ENCODE measurements around the gene GGT1.
A peak's percentile ranks its signal among the peaks of the same experiment; 100 is the strongest.
"Not testable (repeated sequence)": the region's sequence is repeated elsewhere in the genome, so short reads cannot be mapped to it uniquely, and the experiment has no call there.

Gene GGT1

DNA sequence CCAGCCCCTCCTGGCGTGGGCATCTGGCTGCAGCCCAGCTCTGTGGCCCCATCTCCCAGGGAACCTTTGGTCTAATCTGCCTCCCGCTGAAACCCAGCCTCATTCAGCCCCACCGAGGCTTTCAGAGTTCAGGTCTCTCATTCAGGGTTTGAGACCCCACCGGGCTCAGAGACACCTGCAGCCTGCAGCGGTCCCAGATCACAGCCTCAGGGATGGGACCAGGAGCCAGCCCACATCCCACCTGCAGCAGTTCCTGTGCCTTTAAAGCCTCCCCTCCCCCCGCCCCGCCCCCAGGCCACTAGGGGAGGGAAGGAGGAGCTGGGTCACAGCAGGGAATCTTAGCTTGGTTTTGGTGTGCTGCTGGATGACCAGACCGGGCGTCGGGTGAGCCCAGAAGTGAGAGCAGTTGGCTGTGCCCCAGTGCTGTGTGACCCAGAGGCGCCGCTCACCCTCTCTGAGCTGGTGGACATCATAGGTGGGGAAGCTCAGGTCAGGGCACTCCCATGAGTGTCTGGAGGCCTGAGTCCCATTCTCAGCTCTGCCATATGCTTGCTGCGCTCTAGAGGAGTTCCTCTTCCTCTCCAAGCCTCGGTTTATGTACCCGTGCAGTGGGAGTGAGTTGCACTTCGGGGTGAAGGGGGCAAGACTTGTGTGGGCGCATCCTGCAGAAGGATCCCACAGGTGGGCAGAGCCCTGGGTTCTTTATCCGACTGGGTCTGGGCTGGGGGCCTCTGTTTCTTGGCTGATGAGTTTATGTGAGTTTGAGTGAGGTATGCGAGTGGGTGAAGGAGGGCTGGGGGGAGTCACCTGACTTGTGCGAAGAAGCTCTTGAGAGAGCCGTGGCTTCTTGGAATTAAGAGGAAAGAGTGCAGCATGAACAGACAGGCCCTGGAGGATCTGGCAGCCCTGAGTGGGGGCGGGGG, at the start of gene GGT1:
Gene GGT1, plus strand, starts transcription at position 347 of the 923 bp plus-strand sequence. CDS start 7,889 bp downstream, outside the sequence.
- not testable (repeated sequence) for DNase-seq

DNA sequence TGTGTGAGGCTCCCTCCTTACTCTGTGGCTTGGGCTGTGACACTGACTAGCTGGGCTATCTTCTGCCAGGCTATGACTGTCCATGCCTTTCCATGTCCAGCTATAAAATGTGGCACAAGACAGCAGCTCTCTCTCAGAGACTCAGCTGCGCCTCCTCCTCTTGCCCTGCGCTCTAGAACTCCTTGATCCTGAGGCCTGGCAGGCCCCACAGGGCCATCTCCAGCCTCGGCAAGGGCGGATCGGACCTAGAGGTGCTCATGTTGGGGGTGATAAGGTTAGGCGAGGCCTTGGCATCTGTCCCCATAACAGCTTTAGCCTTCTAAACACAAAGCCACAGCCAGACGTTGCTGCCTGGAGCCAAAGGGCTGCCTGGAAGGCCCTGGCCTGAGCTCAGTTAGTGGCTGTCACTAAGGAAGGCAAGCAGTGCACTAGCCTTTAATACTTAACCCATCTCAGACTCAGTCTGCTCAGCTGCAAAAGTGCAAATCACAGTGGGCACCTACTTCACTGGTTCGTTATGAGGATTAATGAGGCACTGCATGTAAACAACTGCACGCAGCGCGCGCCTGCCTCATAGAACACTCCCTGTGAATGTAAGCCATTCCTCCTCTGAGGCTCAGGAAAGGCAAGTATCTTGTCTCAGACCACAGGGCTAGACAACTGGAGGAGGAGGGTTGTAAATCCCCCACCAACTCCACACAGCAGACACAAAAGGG, 49.2 kb upstream of the GGT1 start:
- DNase-seq, result peak; percentile 50

DNA sequence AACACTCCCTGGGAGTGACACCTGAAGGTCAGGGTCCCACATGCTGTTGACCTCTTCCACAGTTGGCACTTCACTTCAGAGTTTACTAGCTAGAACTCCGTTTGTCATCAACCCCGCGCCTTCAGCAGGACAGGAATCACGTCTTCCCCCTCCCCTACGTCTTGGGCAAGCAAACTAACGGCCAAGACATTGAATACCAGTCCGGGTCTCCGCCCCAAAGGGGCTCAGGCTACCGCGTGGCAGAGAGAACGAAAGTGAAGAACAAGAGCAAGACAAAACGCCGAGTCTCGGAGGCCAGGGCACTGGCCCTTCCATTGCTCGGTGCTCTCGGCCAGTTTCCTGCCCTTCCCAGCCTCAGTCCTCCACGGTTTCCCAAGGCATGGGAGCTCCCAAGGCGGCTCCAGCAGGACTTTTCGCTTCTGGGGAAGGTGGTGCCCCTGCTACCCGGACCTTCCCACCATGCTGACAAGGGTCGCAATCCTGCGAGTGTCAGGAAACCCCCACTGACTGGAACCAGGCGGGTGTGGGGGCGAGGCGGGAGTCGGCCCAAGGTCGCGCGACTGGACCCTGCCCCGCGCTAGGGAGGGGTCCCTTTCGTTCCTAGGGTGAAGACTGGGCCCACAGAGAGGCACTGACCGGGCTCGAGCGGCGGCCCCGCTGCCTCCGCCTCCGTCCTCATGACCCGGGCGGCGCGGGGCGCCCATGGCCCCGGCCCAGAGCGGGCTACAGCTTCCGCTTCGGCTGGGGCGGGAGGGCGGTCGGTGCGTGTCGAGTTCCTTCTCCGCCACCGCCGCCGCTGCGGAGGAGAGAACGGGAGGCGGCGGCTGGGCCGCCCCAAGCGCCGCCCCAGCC, 48.5 kb upstream of the GGT1 start, which contains the start of gene GUCD1:
Gene GUCD1, minus strand, starts transcription at position 826 of the 852 bp plus-strand sequence. Its CDS starts 147 bp downstream, at position 679.
- peak; percentile 45 for DNase-seq

DNA sequence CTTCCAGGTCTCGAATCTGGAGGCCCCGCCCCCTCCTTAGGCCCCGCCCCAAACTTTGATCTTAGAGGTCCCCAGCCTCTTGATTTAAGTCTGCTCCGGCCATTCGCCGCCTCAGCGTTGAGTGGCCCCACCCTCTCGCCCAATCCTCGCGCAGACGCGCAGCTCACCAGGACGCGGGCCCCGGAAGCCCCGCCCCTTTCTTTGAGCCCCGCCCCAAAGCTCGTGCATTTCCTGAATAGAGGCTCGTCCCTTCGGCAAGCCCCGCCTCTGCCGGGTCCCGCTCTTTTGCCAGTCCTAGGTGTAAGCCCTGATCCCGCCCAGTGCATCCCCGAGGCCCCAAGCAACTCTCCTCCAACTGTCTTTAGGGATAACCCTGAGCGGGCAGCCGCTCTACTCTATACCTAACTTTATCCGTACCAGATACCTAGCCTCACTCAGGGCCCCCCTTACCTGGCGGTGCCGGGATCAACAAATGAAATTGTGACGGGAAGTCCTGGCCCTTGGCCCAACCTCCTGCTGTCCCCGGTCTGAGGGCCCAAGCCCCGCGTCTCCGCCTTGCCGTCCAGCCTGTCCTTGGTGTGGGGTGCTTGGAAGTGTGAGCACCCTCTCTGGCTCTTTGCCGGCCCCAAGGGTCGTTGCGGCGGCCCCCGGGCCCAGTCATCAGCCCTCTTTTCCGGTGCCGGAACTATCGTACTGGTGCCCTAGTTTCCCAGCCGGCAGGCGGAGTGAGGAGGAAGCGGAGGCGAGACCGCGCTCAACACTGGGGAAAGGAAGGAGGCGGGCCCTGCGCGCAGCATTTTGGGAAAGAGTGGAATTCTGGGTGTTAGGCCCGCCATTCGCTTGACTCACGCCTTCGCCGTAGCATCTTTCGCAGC, 47.6 kb upstream of the GGT1 start, which contains the start of gene SNRPD3:
Gene SNRPD3, plus strand, starts transcription at position 835 of the 875 bp plus-strand sequence. CDS start 1,676 bp downstream, outside the sequence.
- DNase-seq, result peak; percentile 98

DNA sequence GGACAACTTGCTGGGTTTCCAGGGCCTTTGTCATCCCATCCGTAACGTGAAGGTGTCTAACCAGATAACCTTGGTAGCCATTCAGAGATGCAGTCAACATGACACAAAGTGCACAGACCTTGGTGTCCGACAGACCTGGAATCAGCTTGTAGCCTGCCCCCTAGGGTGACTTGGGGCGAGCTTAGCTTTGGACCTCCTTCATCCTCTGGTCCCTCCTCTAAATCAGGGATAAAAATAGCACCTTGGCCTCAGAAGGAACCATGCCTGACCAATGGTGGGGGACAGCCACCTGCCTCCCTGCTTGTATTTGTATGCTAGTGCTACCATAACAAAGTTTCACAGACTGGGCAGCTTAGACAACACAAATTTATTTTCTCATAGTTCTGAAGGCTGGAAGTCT, 43.5 kb upstream of the GGT1 start:
- DNase-seq, result no peak

DNA sequence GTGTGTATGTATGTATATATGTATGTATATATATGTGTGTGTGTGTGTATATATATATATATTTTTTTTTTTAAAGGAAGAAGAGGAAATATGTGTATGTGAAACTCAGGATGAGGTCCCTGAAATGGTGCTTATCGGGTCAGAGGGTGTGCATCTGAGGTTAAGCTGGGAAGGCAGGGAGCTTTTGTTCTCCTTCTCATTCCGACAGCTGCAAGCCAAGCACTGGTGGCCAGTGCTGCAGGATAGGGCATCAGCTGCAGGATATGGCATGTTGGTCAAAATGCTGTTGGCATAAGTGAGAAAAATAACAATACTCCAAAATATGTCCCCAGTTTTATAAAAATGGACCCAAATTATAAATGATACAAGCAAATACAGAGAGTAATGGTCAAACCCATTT, 39.7 kb upstream of the GGT1 start:
- DNase-seq, result no peak

DNA sequence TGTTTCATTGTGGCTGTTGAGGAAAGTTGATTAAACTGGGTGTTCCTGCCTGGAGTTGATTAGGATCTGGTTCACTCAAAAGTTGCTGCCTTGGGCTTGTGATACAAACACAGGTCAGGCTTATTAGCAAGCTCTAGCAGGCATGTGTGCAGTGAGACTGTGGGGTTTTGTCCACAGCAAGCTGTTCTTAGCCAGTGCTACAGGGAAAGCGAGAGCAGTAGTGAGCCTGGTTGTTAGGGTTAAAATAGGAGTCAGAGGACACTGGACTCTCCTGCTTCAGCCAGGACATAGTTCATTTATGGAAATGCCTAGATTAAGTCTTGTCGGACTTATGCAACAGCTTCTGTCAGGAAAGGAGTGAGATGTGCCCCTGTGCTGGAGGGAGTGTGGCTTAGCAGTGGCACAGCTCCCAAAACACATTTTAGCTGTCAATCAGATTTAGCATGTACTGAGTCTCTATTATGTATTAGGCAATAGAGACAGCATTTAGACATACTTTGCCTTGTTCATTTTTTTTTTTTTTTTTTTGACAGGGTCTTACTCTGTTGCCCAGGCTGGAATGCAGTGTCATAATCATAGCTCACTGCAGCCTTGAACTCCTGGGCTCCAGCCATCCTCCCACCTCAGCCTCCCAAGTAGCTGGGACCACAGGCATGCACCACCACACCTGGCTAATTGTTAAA, 38.5 kb upstream of the GGT1 start:
- no peak for DNase-seq

DNA sequence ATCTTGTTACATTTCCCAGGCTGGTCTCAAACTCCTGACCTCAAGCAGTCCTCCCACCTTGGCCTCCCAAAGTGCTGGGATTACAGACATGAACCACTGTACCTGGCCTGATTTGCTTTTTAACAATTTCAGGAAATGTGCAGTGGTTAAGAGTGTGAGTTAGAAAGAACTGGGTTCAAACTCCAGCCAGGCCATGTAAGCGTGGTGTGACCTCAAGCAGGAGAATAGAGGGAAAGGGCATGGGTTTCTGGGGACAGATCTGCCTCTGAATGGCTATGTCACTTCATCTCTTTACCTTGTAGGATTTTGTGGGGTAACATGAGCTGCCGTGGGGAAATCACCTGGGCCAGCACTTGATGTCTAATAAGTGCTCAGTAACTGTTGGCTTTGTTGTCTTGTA, 37.9 kb upstream of the GGT1 start:
- DNase-seq, result no peak

DNA sequence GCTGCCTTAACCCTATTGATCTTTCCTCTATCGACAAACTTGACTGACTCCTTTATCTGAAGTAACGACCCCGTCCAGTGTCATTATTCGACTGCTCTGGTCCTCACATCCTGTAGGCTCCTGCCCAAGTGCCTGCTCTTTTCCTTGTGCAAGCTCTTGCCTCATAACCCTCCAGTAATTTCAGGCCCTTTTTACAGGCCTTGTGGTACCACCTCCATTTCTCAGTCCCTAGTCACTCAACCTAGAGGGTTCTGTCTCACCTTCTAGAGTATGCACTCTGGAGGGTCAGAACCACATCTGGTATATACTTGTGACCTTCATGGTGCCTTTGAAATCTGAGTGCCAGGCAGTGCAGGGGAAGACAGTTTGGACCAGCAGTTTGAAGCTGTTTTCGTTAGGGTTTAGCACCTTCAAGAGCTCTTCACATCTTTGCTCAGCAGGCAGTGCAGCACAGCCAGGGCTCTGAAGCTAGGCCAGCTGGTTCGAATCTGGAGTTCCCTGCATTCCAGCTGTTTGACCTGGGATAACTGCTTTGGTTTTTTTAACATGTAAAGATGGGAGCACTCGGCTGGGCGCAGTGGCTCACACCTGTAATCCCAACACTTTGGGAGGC, 36.0 kb upstream of the GGT1 start:
- no peak for DNase-seq

DNA sequence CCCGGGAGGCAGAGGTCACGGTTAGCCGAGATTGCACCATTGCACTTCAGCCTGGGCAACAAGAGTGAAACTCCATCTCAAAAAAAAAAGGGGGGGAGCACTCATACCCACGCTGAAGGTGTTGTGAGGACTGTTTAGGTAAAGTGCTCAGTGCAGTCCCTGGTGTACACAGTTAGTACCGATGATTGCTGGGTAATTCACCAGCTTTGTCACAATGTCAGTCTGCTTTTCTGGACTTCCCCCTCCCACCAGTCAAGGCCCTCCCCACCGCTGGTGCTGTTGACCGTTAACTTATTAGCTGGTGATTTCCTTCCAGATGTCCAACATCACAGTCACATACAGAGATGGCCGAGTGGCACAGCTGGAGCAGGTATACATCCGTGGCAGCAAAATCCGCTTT, 35.3 kb upstream of the GGT1 start:
- no peak for DNase-seq

DNA sequence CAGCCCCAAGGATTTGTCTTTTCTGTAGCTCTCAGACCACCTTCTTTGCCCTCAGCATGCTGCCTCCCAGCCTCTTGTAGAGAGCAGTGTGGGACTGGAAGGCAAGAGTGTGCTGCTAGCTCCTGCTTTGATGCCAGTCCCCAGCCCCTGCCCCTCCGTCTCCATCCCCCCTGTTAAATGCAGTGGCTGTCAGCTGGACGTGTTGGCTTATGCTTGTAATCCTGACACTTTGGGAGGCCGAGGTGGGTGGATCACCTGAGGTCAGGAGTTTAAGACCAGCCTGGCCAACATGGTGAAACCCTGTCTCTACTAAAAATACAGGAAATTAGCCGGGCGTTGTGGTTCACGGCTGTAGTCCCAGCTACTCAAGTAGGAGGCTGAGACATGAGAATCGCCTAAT, 31.7 kb upstream of the GGT1 start:
- DNase-seq, result no peak

DNA sequence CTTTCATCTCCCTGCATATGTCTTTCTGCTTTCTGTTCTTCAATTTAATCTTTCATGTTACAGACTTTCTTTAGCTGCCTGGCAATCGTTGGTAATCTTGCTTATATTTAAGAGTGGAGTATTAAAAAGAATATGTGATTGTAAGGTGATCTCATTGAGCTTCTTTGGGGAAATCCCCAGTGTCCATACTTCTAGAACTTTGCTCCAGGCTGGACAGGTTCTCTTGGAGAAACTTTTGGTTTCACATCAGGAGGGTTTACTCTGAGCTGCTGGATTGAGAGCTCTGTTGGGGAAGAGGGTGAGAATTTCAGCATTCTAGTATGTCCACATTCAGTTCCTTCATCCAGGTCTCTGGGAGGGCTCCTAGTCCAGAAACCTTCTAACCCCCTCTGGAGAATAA, 26.2 kb upstream of the GGT1 start:
- DNase-seq, result no peak

DNA sequence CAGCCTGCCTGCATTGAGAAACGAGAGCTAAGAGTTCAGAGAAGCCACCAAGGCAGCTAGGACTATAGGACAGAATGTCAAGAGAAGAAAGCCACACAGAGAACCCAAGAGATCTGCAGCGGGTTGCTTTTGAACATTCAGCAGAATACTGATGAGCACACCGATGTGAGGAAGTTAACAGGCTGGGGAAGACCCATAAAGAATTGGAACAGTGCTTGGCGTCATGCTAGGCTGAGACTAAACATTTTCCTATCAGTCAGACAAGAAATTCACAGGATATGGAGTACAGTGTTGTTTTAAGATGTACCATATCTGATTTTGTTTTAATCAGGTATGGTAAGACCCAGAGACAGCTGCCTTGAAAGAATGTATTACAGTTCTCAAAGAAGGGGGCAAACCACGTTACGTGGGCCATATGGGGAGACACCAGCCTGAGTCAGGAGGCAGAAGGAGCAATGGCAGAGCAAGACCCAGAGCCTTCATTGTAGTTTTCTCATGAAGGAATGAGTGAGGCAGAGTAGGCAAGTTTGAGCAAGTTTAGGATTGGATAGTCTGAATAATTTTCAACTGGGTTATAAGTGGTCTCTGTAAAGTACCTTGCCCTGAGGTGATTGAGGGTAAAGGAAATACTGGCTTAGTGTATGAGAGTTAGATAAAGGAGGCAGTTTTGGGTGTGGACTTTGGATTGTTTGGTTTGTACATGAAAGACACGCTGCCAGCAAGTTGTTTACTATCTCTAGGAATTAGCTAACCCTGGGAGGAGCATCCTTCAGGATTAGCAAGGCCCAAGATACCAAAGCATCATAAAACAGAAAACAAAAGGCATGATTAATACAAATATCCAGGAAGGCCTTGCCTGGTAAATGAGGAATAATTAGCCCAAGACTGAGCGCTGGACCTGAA, 24.4 kb upstream of the GGT1 start:
- DNase-seq, result peak; percentile 26

DNA sequence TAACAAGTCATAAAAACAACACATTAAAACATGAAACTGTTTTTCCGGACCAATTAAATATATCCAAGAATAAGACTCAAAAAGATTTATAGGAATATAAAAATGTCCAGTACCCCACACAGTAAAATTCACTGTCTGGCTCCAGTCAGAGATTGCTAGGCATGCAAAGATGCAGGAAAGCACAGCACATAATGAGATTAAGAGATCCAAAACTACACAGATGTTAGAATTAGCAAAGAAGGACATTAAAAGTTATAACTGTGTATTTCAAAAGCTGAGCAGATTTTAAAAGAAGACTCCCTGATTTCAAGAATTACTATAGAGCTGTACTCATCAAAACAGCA, 23.8 kb upstream of the GGT1 start:
- DNase-seq, result peak; percentile 23

DNA sequence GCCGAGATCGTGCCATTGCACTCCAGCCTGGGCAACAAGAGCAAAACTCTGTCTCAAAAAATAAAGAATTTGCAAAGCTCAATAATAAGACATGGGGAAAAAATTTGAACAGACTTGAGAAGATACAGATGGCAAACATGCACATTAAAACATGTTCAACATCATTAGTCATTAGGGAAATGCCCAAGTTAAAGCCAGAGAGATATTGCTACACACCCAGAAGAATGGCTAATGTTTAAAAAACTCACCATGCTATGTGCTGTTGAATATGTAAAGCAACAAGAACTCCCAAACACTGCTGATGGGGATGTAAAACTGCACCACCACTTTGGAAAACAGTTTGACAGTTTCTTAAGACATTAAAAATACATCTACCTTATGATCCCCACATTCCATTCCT, 22.7 kb upstream of the GGT1 start:
- no peak for DNase-seq

DNA sequence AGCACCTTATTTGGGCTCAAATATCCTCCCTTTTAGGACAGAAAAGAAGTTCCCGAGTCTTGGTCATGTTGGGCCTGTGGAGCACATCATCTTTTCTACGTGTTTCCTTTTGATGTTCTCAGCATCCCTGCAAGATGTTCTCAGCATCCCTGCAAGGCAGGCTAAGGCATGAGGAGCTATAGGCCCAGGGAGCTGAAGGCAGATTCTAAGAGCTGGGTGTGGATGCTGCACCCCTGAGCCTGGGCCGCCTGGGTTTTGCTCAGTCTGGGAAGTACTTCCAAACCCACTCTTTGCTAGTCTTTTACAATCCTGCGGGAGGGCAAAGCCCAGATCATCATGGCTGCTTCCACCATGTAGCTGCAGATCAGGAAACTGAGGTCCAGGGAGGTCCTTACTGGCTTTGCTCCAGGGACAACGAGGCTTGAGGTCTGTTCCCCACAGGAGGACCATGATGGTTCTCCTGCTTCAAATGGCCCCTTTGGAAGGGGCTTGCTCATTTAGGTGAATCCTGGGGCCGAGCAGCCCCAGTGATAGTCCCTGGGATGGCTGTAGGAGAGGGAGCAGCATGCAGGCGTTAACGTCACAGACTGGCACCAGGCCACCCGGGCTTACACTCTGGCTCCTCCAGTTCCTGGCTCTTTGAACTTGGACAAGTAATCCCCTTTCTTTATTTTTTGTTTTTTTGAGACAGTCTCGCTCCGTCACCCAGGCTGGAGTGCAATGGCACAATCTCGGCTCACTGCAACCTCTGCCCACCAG, 20.8 kb upstream of the GGT1 start:
- no peak for DNase-seq

DNA sequence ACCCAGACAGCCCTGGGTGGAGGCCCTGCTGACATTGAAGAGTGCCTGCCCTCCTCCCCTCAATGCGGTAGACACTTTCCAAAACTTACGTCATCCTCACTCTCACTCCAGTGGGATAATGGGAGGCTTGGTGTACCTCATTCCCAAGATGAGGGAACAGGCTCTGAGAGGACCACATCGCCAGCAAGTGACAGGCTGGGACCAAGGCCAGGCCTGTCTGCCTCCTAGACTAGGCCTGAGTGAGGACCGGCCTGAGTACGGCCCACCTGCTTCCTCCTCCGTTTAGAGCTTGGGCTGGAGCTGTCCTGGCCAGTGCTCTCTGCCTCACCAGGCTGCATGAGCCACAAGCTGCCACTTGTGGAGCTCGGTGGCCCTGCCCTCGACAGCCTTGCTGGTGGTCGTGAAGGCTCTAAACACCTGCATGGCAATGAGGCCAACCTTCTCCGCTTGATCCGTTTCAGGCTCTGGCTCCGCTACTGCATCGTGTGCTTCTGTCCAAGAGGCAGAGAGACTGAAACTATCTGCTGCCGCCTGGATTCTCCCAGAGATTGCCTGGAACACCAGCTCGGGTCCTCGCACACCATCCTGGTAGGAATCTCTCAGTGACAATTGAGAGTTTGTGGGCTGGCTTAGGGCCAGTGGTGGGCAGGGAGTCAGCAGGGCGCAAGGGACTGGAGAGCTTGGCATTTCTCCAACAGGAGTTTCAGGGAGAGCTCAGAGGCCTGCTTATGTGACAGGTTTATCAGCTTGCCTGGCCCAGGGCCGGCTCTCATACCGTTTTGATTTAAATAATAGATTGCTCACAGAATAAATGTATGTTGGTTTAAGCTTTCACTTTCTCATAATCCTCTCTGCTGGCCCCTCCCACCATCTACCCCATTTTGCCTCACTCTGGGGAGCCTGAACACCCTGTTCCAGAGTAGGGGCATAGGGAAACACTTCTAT, 19.5 kb upstream of the GGT1 start:
- DNase-seq, result peak; percentile 56
